IPS DF 6.9 (cell line): ENCODE results near the gene CHRNB4.

ENCODE experiments used
- DNase-seq: peaks from one replicate; pipeline ENCODE4 v3.0.0-alpha.2; 2013; ENCODE audit warnings: low read depth, low spot score
- H3K27ac ChIP-seq: one replicate; pipeline ENCODE4 v1.5.1; 2013; ENCODE audit warnings: low read length, control low read depth
- H3K27me3 ChIP-seq: 2 replicates; pipeline ENCODE4 v1.6.1; 2013; ENCODE audit warnings: mild to moderate bottlenecking, low read length; ENCODE audit not compliant: control insufficient read depth, insufficient read depth
- H3K36me3 ChIP-seq: 2 replicates; pipeline ENCODE4 v1.6.1; 2013; ENCODE audit warnings: low read length; ENCODE audit not compliant: control insufficient read depth, insufficient read depth
- H3K4me1 ChIP-seq: 2 replicates; pipeline ENCODE4 v1.6.1; 2013; ENCODE audit warnings: low read length; ENCODE audit not compliant: control insufficient read depth, insufficient read depth
- H3K4me3 ChIP-seq: 2 replicates; pipeline ENCODE4 v1.5.1; 2013; ENCODE audit warnings: mild to moderate bottlenecking, low read length
- H3K9me3 ChIP-seq: 2 replicates; pipeline ENCODE4 v1.6.1; 2013; ENCODE audit warnings: low read length, inconsistent platforms; ENCODE audit not compliant: control insufficient read depth, insufficient read depth
- WGBS: extraction: QIAGEN DNeasy Blood & Tissue Kit; methylation state at CpG from one replicate; pipeline ENCODE4 v1.1.7; 2013; ENCODE audit warnings: mixed read lengths, missing lambda C conversion rate; ENCODE audit not compliant: insufficient read length, insufficient coverage; 5-methylcytosine and 5-hydroxymethylcytosine counted together

The CHRNB4 gene

DNA sequence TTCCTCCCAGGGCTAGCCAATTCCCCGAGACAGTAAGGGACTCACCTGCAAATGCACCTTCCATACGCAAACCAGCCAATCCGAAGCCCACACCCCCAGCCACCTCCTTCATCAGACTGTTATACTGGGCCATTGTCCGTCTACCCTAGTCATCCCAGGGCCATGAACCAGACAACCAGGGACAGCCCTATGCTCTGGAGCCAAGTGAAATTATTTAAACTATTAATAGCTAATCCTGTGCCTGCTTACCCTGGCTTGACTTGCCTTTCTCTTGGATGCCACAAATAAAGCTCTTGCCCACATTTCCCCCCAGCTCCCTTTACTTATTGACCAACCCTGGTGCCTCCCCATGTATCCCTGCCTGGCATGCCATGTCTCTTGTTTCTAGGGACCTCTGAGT lies 4.0 kb upstream of the CHRNB4 start:
- no peak overlapping the region for H3K27ac ChIP-seq
- no peak for DNase-seq
- no peaks in the 10 kb centered on the region for H3K27me3 ChIP-seq
- no CpG with 5 or more reads among the region's 4 CpGs for WGBS
- H3K36me3 ChIP-seq, result no peaks in the 10 kb centered on the region
- no peaks in the 10 kb centered on the region for H3K9me3 ChIP-seq
- H3K4me1 ChIP-seq, result 0 out of 2 replicates have a peak, but pooled peaks cover 2% of the 10 kb centered on the region
- H3K4me3 ChIP-seq, result no peak overlapping the region

DNA sequence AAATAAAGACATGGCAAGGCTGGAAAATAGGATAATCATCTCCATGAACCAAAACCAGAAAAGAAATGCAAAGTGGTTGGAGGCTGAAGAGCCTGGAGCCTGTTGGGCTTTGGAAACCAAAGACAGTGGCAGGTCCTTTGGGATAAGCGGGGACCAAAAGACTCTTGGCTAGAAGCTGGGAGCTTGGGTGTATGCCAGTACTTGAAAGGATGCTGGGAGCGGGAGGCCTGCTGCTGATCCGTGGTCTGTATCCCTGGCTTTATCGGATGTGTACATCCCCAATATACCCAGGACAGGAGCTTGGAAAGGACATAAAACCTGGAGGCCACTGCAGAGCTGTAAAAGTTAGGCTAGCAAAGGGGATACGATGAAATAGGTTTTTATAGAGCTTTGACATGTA lies 1.3 kb upstream of the CHRNB4 start:
- Histone ChIP-seq H3K36me3 (no peaks in the 10 kb centered on the region), H3K9me3 (no peaks in the 10 kb centered on the region), H3K4me1 (0 out of 2 replicates have a peak, but pooled peaks cover 2% of the 10 kb centered on the region), H3K27me3 (no peaks in the 10 kb centered on the region), H3K27ac (no peak overlapping the region), H3K4me3 (no peak overlapping the region)
- no peak for DNase-seq
- WGBS, result no CpG with 5 or more reads among the region's 5 CpGs

DNA sequence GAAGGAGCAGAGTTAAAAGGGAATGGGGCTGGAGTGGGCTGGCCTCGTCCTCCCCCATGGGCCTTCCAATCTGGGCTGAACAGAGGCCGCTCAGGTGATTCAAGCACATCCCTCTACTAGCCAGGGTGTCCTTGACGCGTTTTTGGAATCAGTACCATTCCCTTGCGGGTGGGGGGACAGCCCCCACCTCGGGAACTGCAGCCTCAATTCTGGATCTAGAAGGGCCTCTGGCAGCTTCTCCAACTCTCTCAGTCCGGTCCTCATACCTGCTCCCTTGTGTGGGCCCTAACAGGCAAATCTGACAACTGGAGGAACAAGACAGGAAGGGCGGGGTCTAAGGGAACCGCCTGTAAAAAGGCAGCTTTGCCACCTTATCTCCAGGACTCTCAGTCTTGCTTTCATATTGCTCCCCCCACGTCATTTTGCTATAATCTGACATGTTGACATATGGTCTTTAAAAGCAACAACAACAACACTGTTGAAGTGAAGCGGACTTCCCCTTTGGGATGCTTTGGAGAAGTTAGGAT lies 802 bp upstream of the CHRNB4 start:
- Histone ChIP-seq H3K27ac (no peak overlapping the region), H3K9me3 (no peaks in the 10 kb centered on the region), H3K27me3 (no peaks in the 10 kb centered on the region), H3K36me3 (no peaks in the 10 kb centered on the region), H3K4me1 (0 out of 2 replicates have a peak, but pooled peaks cover 2% of the 10 kb centered on the region), H3K4me3 (peak overlapping the region; percentile 76; the same call in 1 of the 2 replicates)
- no CpG with 5 or more reads among the region's 11 CpGs for WGBS
- DNase-seq, result no peak

DNA sequence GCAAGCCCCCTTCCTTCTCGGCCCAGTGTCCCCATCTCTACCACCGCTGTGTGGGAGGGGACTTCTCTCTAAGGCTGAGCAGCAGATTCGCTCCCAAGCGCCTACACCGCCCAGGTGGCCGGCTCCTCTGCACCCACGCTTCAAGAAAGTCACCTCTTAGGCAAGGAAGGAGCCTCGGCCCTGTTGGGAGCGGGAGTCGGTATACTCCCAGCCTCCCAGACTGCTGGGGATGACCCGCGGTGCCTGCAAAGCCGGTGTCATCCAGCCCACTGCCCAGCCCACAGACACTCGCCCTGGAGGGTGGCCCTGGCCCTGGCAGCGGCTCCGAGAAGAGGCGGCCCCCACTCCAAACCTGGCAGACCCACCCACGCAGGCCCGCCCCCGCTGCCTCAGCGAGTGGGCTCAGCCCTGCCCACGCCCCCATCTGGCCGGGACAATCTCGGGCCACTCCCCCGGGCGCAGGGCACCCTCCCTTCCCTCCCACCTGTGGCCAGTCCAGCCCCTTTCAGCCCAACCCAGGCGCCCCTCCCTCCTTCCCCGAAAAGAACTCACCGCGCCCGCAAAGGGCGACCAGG lies 396 bp downstream of the CHRNB4 start:
- H3K4me3 ChIP-seq, result peak overlapping the region; percentile 76; the same call in 1 of the 2 replicates
- no CpG with 5 or more reads among the region's 32 CpGs for WGBS
- 0 out of 2 replicates have a peak, but pooled peaks cover 2% of the 10 kb centered on the region for H3K4me1 ChIP-seq
- no peaks in the 10 kb centered on the region for H3K9me3 ChIP-seq
- no peak overlapping the region for H3K27ac ChIP-seq
- DNase-seq, result no peak
- H3K36me3 ChIP-seq, result no peaks in the 10 kb centered on the region
- no peaks in the 10 kb centered on the region for H3K27me3 ChIP-seq

DNA sequence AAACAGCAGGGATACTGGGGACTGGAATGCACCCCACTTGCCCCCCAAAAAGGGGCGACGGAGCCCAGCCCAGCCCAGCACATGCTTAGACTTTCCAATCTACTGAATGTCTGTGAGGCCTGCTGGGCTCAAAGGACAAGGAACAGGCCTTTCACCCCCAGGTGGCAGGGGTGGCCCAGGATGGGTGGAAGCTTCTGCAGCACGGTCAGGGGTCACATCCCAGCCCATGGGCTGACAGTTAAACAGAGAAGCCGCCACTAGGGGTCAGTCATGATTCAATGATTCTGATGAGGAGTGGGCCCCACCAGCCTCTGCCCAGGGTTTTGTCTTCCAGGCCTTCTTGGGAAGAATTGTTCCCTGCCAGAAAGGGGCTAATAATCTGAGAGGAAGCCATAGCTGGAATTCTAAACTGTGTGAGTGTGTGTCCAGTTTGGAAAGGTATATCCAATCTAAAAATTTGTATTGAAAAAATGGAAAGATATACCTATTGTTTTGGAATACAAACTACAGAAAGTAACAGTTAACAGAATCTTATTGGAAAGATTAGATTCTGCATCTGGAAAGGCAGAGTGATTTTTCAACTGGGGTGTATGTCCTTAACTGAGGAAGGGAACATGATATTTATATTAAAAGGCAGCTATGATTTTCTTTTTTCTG lies 2.2 kb downstream of the CHRNB4 start:
- no CpG with 5 or more reads among the region's 4 CpGs for WGBS

DNA sequence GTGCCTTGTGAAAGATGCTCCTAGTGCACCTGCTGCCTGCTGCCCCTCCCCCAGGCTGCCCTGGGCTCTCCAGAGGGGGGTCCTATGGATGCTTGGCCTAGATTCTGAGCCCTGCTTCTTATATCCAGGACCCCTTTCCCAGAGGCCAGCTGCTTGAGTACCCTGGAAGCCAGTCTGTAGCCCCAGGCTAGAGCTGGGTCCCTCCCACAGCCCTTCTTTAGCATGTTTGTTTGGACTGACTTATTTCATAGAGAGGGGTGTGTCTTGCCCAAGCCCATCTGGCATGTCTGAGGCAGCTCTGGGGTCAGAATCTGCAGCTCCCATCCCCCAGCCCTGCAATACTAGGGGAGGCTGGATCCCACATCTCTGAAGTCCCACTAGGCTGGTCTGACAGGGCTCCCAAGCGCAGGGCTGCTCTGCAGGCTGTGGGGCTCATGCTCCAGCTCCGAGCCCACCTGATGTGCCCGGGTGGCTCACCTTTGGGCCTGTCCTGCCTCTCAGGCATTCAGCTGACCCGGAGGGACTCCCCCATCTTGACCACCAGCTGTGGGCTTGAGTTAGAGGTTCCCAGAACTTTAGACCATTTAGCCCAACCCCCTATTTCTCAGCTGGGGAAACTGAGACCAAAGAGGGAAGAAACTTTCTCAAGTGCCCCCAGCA lies 3.1 kb downstream of the CHRNB4 start:
- H3K27me3 ChIP-seq, result no peaks in the 10 kb centered on the region
- H3K9me3 ChIP-seq, result no peaks in the 10 kb centered on the region
- no peaks in the 10 kb centered on the region for H3K36me3 ChIP-seq
- H3K4me3 ChIP-seq, result no peak overlapping the region
- 0 out of 2 replicates have a peak, but pooled peaks cover 2% of the 10 kb centered on the region for H3K4me1 ChIP-seq
- H3K27ac ChIP-seq, result no peak overlapping the region
- no CpG with 5 or more reads among the region's 4 CpGs for WGBS
- DNase-seq, result no peak

More for the DNA sequence above, 2.2 kb downstream of the CHRNB4 start:
- Histone ChIP-seq H3K9me3 (no peaks in the 10 kb centered on the region), H3K4me1 (0 out of 2 replicates have a peak, but pooled peaks cover 2% of the 10 kb centered on the region), H3K4me3 (no peak overlapping the region), H3K27ac (no peak overlapping the region), H3K36me3 (no peaks in the 10 kb centered on the region), H3K27me3 (no peaks in the 10 kb centered on the region)
- DNase-seq, result peak; percentile 78

DNA sequence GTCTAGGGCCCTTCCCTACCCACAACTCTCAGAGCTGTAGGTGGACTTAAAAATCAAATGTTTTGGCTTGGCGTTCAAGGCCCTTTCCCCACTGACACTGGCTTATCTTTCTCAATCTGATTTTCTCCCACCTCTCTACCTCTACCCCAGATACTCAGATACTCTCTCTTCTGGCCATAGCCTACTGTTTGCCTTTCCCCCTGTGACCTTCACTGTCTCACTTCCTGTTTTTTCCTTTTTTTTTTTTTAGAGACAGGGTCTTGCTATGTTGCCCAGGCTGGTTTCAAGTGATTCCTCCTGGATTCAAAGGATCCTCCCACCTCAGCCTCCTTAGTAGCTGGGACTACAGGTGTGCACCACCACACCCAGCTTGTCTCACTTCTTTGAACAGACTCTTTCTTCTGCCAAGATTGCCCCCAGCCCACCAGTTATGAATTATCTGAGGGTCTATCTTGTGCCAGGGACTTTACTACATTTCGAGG lies 4.6 kb downstream of the CHRNB4 start:
- Histone ChIP-seq H3K4me3 (no peak overlapping the region), H3K27me3 (no peaks in the 10 kb centered on the region), H3K36me3 (no peaks in the 10 kb centered on the region), H3K9me3 (no peaks in the 10 kb centered on the region), H3K4me1 (no peaks in the 10 kb centered on the region), H3K27ac (no peak overlapping the region)
- no peak for DNase-seq
- WGBS, result no CpG with 5 or more reads among the region's 2 CpGs

DNA sequence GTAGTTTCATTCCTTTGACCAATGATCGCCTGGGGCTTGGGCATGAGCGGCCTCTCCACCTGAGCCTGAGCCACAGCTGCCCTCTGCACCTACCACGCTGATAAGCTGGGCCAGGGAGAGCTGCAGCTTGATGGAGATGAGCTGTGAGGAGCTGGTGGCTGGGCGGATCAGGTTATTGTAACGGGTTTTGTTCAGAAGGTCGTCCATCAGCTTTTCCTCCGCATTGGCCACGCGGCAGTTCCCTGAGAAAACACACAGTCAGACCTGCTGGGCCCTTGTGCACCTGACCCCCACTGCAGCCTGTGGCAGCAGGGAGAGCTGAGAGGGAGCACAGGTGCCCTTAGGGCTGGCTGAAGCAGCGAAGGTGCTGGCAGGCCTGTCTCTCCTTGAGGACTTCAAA lies 5.7 kb downstream of the CHRNB4 start:
- H3K27me3 ChIP-seq, result no peaks in the 10 kb centered on the region
- H3K9me3 ChIP-seq, result no peaks in the 10 kb centered on the region
- H3K4me3 ChIP-seq, result no peak overlapping the region
- H3K36me3 ChIP-seq, result no peaks in the 10 kb centered on the region
- no peak for DNase-seq
- H3K4me1 ChIP-seq, result no peaks in the 10 kb centered on the region
- H3K27ac ChIP-seq, result no peak overlapping the region
- no CpG with 5 or more reads among the region's 10 CpGs for WGBS

DNA sequence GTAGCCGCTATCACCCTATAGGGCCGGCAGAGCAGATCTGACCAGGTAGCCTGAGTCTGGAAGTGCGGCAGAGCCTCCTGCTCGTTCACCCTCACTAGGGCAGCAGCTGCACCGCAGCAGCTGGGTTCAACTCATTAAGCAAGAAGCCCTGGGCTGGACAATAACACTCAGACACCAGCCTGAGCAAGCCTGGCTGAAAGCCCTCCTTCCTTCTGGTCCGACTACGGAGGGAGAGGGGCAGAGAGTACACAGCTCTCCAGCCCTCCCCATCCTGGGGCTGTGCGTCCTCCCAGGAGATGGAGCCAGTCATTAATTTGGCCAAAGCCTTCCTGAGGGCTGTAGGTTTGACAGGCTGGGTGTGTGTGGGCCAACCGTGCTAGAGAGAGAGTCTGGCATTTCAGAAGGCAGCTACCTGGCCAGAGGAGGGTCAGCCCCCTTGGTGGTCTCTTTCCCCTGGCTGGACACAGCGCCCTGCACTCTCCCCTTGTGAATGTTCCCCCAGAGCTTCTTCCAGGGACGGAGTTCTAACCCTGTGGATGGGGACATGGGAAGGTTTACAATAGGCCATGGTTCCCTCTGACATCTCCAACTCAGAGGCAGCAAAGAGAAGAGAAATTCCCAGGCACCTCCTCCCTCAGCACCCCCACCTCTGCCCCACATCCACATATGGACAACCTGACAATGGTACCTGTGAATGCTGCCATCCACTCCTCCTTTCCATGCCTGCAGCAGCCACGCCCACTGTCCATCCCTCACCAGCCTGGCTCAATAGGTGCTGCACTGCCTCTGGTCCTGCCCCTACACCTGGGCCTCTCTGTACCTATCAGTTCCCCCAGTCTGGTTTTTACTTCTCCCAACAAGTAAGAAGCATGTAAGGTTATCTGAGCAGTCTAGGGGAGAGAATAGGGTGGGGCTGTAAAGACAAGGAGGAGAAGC lies 6.5 kb downstream of the CHRNB4 start:
- Histone ChIP-seq H3K4me1 (no peaks in the 10 kb centered on the region), H3K27ac (no peak overlapping the region), H3K4me3 (no peak overlapping the region), H3K9me3 (no peaks in the 10 kb centered on the region), H3K27me3 (no peaks in the 10 kb centered on the region), H3K36me3 (no peaks in the 10 kb centered on the region)
- DNase-seq, result no peak
- no CpG with 5 or more reads among the region's 12 CpGs for WGBS

DNA sequence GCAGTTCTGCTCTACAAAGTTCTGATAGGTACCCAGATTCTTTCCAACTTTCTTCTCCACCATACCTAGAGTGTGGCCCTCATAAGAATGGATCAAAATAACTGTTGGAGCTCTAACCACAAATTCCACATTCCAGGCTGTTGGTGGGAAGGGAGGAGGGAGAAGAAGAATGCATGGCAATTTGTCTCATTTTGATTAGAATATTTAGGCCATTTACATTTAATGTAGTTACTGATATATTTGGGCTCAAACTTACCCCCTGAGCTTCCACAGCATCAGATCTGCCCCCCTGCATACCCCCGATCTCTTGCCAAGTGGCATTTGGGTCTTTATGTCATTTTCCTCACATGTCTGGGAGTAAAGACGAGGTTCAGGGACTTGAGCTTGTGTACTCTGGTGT lies 7.7 kb downstream of the CHRNB4 start:
- no peaks in the 10 kb centered on the region; the same call in 1 of the 2 replicates for H3K36me3 ChIP-seq
- H3K9me3 ChIP-seq, result no peaks in the 10 kb centered on the region

More for the DNA sequence above, 7.7 kb downstream of the CHRNB4 start:
- no peak for DNase-seq
- Histone ChIP-seq H3K27me3 (no peaks in the 10 kb centered on the region), H3K4me3 (no peak overlapping the region), H3K4me1 (no peaks in the 10 kb centered on the region), H3K27ac (no peak overlapping the region)
- WGBS, result no CpG with 5 or more reads among the region's 2 CpGs
